ENCODE results near the gene NRG3.
A peak's percentile ranks its signal among the peaks of the same experiment; 100 is the strongest.

The NRG3 gene

GRCh38 chr10:82737549-82737948, 862.6 kb downstream of the NRG3 start:
- H3K27ac ChIP-seq, result no peak overlapping the region
- DNase-seq (ENCODE audit: low read depth, low spot score), result no peak

- no peak overlapping the region for H3K27ac ChIP-seq
- no peak for DNase-seq (ENCODE audit: low read depth, low spot score)
These were observed 863.6 kb downstream of the NRG3 start for GRCh38 chr10:82738592-82738991.

DNA sequence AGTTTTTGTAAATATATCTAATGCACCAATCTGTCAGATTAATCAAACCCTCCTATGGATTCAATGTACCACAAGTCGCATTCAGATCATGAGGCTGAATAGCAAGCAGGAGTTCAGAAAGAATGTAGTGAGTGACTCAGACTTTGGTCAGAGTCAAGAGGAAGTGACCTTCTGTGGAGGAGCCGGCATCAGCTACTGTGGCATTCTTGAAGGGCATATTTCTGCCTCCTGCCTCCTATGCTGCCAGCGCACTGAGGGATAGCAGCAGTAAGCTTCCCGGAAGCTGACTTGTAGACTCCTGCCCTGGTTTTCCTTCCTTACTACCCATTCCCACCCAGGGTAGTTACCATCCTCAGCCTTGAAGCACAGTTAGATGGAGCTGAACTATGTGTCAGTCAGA, 867.5 kb downstream of the NRG3 start:
- DNase-seq (ENCODE audit: low read depth, low spot score), result peak; percentile 20
- H3K27ac ChIP-seq, result no peak overlapping the region

DNA sequence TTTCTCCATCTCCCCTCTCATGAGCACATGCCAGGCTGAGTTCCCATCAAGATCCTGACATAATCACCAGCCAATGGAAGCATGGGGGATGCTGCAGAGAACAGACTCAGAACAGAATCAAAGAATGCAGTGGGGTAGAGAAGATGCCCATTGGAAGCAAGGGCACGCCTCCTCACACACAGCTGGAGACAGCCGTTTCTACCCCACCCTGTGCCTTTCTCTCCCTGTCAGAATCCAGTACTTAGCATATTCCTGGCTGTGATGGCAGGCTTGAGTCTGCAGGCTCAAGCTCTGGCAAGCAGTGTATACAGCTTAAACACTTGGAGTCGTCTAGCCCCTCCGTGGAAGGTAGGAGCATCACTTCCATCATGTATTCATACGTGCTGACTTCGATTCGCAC, 867.9 kb downstream of the NRG3 start:
- H3K27ac ChIP-seq, result no peak overlapping the region
- no peak for DNase-seq (ENCODE audit: low read depth, low spot score)

- H3K27ac ChIP-seq, result no peak overlapping the region
- DNase-seq (ENCODE audit: low read depth, low spot score), result no peak
These were observed 875.5 kb downstream of the NRG3 start for GRCh38 chr10:82750538-82750937.

DNA sequence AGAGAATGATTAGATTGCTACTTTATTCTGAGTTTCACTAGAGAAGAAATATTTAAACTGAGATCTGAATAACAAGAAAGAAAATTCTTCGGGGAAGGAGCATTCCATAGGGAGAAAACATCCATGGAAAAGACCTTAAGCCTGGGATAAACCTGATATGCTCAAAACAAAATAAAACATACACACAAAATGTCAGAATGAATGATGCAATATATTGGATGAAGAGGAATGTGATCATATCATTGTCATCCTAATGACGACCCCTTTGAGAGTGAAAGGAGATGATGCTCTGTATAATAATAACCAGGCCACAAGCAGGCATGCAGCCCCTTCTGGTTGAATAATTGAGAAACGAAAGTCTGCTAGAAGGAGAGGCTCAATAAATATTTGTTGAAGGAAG, 882.4 kb downstream of the NRG3 start:
- no peak overlapping the region for H3K27ac ChIP-seq
- no peak for DNase-seq (ENCODE audit: low read depth, low spot score)

- H3K27ac ChIP-seq, result no peak overlapping the region
- DNase-seq (ENCODE audit: low read depth, low spot score), result no peak
These were observed 882.9 kb downstream of the NRG3 start for GRCh38 chr10:82757901-82758300.

- no peak overlapping the region for H3K27ac ChIP-seq
- no peak for DNase-seq (ENCODE audit: low read depth, low spot score)
These were observed 884.1 kb downstream of the NRG3 start for GRCh38 chr10:82759050-82759449.

- H3K27ac ChIP-seq, result no peak overlapping the region
- no peak for DNase-seq (ENCODE audit: low read depth, low spot score)
These were observed 887.6 kb downstream of the NRG3 start for GRCh38 chr10:82762641-82763040.

DNA sequence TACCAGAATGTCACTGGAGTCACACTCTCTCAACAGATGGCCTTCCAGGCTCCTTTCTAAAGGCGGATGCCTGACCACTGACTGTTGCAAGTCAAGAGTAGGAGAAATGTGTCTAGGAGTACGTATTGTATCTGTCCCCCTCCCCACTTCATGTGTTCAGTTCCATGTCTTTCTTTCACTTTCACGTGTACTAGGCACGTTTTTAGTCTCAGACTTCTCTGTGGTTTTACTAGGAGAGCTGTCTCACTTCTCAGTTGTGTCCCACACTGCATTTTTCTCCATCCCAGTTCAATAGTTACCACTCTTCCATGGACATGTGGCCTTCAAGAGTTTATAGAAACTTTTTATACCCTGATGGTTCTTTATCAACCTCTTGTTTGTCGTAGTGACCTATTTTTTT, 893.0 kb downstream of the NRG3 start:
- DNase-seq (ENCODE audit: low read depth, low spot score), result no peak
- no peak overlapping the region for H3K27ac ChIP-seq

GRCh38 chr10:82778908-82779307, 903.9 kb downstream of the NRG3 start:
- H3K27ac ChIP-seq, result no peak overlapping the region
- no peak for DNase-seq (ENCODE audit: low read depth, low spot score)

DNA sequence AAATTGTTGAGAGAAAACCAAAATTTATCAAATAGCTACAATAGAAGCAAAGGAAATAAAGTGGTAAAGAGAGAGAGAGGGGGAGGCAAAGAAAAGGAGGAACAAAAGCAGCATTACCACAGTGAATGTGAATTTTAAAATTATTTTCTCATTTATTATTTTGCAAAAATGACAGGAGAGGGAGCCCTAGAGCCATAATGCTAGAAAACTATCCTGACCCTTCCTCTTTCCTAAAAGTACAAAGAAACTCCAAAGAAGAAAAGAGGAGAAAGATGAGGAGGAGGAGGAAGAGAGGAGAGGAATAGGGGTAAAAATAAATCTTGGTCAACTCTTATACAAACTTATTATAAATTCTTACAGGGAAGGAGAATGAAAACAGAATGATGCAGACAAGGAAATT, 921.5 kb downstream of the NRG3 start:
- H3K27ac ChIP-seq, result no peak overlapping the region
- no peak for DNase-seq (ENCODE audit: low read depth, low spot score)

- H3K27ac ChIP-seq, result no peak overlapping the region
- DNase-seq (ENCODE audit: low read depth, low spot score), result no peak
These were observed 926.3 kb downstream of the NRG3 start for GRCh38 chr10:82801289-82801688.

DNA sequence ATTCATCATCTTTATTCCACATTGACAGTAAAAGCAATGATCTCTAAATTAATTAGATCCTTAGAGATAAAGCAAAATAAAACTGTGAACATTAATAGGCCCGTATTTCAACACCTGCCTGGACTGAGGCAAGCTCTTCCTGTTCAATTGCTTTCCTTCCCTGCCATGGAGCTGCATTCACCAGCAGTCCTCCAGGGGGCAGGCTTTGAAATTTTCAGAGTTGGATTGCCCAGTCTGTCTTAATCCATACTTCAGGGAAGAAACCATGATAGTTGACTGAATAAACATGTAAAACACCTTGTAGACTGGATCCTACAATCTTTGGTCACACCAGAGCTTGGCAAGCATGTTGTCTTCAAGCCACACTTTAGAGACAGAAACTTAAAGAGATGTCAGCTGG, 936.6 kb downstream of the NRG3 start:
- no peak overlapping the region for H3K27ac ChIP-seq
- no peak for DNase-seq (ENCODE audit: low read depth, low spot score)

DNA sequence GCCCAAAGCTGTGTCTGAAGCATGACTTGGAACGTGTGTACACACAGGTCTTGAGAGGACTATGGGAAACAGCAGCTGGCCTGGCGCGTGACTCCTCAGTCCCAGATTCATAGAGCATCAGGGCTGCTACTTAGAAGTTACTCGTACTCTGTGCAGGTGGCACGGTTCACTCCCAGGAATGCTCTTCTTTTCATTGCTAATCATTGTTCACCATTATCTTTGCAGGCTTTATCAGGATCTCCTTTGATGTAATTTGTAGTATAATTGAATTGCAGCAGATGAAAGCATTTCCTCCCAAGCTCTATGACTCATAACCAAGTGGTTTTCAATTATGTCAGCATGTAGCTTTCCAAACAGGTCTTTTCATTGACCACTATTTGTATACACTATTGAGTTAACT, 938.9 kb downstream of the NRG3 start:
- H3K27ac ChIP-seq, result no peak overlapping the region
- DNase-seq (ENCODE audit: low read depth, low spot score), result no peak

DNA sequence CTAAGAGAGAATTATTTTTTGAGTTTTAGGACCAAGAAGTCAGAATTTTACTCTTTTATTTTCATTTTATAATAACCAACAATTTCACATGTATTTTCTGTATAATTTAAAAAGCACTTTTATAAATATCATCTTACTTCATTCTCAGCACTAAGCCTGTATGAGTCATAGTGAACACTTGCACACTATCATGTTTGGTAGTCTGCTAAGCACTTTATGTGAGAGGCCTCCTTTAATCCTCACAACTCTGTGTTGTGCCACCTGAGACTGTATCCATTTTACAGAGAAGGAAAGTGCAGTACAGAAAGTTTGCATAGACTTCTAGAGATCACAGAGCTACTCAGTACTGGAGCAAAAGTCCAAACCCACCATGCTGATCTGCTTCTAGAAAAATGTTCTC, 939.6 kb downstream of the NRG3 start:
- no peak overlapping the region for H3K27ac ChIP-seq
- no peak for DNase-seq (ENCODE audit: low read depth, low spot score)

- DNase-seq (ENCODE audit: low read depth, low spot score), result no peak
- H3K27ac ChIP-seq, result no peak overlapping the region
These were observed 940.7 kb downstream of the NRG3 start for GRCh38 chr10:82815680-82816079.

- no peak for DNase-seq (ENCODE audit: low read depth, low spot score)
- no peak overlapping the region for H3K27ac ChIP-seq
These were observed 942.9 kb downstream of the NRG3 start for GRCh38 chr10:82817676-82818422.

DNA sequence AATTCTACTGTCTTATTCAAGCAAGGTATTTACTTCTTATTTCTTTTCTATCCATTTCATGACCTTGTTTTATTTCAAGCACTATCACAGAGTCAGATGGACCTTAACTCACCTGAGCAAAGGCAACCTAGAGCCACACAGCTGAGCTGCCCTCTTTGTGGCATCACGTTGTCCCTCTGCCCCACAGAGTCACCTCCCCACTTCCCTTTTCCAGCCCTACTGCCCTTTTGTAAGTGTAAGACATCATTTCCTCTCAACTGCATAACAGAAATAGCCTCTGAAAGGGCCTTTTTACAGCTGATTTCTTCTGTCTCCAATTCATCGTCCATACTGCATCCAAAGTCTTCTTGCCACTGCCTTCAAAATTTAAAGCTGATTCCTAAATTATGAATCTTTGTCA, 946.0 kb downstream of the NRG3 start:
- no peak overlapping the region for H3K27ac ChIP-seq
- no peak for DNase-seq (ENCODE audit: low read depth, low spot score)

- no peak overlapping the region for H3K27ac ChIP-seq
- DNase-seq (ENCODE audit: low read depth, low spot score), result peak; percentile 54
These were observed 951.1 kb downstream of the NRG3 start for GRCh38 chr10:82826132-82826531.

- H3K27ac ChIP-seq, result no peak overlapping the region
- DNase-seq (ENCODE audit: low read depth, low spot score), result no peak
These were observed 952.9 kb downstream of the NRG3 start for GRCh38 chr10:82827901-82828300.

- no peak for DNase-seq (ENCODE audit: low read depth, low spot score)
- no peak overlapping the region for H3K27ac ChIP-seq
These were observed 972.2 kb downstream of the NRG3 start for GRCh38 chr10:82847242-82847641.

DNA sequence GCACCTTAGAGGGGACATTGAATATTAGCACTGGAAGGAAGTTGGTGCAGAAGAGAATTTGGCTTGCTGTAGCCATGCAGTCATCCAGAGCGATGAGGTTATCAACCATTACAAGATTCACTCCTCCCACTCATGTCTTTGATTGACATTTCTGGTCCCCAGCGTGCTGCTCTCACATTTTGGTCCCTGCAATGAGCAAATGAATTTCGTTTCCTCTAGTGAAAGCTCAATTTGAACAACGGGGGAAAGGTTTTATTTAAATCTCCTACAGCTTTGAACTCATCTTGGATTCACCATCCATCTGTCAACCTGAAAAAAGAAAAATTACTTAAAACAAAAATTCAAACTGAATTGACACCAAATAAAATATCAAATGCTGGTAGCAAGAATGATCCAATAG, 975.2 kb downstream of the NRG3 start:
- DNase-seq (ENCODE audit: low read depth, low spot score), result no peak
- no peak overlapping the region for H3K27ac ChIP-seq

All from epithelial cell of prostate (primary cell).